ENCODE measurements around the gene ARMH1. TPM values are rescaled to one million over a fixed set of nuclear protein-coding genes. Genes with fewer than 3 reads are reported as not detected.
A peak's percentile ranks its signal among the peaks of the same experiment; 100 is the strongest.
"Not testable (repeated sequence)": the region's sequence is repeated elsewhere in the genome, so short reads cannot be mapped to it uniquely, and the experiment has no call there.

The ARMH1 gene
- total RNA-seq, 1 donor from 2014 or later: not detected

DNA sequence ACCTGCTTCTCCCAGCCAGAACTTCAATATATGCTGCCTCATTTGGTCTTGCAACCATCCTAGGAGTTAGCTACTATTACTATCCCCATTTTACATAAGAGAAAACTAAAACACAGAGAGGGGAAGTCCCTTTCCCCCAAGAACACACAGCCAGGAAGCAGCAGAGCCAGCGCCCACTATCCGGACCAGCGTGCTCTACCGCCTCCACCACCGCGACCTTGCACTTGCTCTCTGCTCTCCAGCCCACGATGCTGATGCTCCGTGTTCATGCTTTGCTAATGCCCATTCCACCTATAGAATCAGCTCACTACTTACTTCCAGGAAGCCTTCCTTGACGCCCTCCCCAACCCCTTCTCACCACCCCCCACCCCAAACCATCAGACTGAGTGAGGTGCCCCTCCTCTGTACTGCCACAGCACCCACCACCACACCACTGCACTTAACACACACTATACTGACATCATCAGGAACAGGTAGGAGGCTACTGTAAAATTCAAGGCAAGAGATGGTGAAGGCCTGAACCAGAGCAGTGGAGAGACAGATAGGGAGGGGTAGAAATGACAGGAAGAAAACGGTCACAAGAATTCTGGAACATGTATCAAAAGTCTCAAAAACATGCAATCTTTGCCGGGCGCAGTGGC, 9.7 kb upstream of the ARMH1 start:
- H3K36me3 ChIP-seq (ENCODE audit: control insufficient read depth, insufficient read depth, low read length): no peaks in the 10 kb centered on the region
- no peaks in the 10 kb centered on the region for H3K27me3 ChIP-seq (ENCODE audit: control insufficient read depth, insufficient read depth, low read length)
- DNase-seq (ENCODE audit: low read depth) (no peak), FAIRE-seq (no peak)
- H3K4me3 ChIP-seq (ENCODE audit: low read depth, low read length): no peak overlapping the region
- TF ChIP-seq, protein P1, sequence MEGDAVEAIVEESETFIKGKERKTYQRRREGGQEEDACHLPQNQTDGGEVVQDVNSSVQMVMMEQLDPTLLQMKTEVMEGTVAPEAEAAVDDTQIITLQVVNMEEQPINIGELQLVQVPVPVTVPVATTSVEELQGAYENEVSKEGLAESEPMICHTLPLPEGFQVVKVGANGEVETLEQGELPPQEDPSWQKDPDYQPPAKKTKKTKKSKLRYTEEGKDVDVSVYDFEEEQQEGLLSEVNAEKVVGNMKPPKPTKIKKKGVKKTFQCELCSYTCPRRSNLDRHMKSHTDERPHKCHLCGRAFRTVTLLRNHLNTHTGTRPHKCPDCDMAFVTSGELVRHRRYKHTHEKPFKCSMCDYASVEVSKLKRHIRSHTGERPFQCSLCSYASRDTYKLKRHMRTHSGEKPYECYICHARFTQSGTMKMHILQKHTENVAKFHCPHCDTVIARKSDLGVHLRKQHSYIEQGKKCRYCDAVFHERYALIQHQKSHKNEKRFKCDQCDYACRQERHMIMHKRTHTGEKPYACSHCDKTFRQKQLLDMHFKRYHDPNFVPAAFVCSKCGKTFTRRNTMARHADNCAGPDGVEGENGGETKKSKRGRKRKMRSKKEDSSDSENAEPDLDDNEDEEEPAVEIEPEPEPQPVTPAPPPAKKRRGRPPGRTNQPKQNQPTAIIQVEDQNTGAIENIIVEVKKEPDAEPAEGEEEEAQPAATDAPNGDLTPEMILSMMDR (IDR thresholded peaks at IDR 0.05; ENCODE audit: insufficient read depth, low read length, severe bottlenecking): no peak

DNA sequence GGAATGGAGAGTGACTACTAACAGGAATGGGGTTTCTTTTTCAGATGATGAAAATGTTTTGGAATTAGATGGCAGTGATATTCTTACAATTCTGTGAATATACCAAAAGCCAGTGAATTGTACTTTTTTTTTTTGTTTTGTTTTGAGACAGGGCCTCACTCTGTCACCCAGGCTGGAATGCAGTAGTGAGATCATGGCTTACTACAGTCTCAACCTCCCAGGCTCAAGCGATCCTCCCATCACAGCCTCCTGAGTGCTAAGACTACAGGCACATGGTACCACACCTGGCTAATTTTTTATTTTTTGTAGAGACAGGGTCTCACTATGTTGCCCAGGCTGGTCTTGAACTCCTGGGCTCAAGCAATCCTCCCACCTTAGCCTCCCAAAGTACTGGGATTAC, 7.8 kb upstream of the ARMH1 start:
- not testable (repeated sequence) for FAIRE-seq; DNase-seq (ENCODE audit: low read depth); H3K36me3 ChIP-seq (ENCODE audit: control insufficient read depth, insufficient read depth, low read length); H3K27me3 ChIP-seq (ENCODE audit: control insufficient read depth, insufficient read depth, low read length); H3K4me3 ChIP-seq (ENCODE audit: low read depth, low read length)

DNA sequence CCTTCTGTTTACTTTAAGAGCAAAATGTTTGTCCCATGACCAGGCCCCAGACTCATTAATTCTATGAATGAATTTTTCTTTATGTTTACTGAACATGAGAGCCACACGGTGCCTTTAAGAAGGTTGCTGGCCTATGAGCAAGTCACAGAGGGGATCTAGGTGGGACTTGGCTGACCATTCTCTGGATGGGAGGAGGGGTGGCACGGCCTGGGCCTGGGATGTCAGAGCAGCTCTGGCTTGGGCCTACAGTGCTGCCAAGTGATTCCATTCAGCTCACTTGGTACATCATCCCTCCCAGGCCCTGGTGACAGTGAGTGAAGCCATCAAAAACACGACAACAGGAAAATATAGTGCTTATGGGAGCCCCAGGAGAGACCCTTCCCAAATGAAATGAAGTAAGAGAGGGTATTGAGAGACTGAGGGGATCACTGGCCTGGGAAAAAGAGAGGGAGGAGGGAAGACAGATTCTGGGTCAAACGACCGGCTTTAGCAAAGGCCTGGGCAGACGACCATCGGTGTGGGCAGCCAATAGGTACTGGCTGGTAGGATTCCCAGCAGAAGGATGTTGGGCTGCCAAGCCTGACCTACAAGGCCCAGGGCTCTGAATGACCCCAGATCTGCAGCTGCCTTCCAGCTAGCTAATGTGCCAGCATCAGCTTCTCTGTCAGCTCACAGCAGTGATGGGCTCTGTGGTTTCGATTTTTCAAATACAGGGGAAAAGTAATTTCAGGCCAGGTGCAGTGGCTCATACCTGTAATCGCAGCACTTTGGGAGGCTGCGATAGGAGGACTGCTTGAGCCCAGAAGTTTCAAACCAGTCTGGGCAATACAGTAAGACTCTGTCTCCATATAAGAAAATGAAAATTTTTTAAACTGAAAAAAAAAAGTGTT, 3.5 kb upstream of the ARMH1 start:
- no peak for FAIRE-seq
- Histone ChIP-seq H3K36me3 (ENCODE audit: control insufficient read depth, insufficient read depth, low read length) (no peaks in the 10 kb centered on the region), H3K27me3 (ENCODE audit: control insufficient read depth, insufficient read depth, low read length) (no peaks in the 10 kb centered on the region), H3K4me3 (ENCODE audit: low read depth, low read length) (no peak overlapping the region)
- no peak for DNase-seq (ENCODE audit: low read depth)
- TF ChIP-seq, protein P1 (IDR thresholded peaks at IDR 0.05; ENCODE audit: insufficient read depth, low read length, severe bottlenecking): no peak

DNA sequence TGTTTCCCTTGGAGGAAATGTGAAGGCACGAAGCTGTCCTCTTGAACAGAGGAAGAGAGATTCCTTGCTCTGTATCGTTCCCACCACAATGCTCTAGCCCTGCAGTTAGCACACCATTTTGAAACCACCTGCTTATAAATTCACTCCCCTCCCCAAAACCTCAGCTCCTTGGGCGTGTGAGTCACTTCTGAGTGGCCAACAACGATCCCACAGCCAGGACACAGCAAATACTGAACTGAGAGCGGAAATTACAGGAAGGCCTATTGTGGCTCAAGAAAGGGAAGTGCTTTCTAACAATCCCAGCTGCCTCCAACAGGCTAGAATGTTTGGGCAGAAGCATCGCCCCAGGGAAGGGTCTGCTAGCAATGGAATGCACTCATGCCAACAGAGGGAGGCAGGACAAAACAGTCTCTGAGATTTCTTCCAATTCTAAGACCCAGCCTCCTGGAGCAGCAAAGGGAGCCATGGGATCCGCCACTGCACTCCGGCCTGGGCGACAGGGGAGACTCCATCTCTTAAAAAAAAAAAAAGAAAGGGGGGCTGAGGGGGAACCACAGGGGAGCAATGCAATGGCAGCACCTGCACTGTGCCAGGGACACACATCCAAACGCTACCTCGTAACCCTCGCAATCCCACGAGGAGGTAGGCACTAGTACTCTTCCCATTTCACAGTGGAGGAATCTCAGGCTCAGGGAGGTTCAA, 2.1 kb upstream of the ARMH1 start:
- peak; percentile 69 for DNase-seq (ENCODE audit: low read depth)
- no peaks in the 10 kb centered on the region for H3K36me3 ChIP-seq (ENCODE audit: control insufficient read depth, insufficient read depth, low read length)
- H3K27me3 ChIP-seq (ENCODE audit: control insufficient read depth, insufficient read depth, low read length): no peaks in the 10 kb centered on the region
- H3K4me3 ChIP-seq (ENCODE audit: low read depth, low read length): no peak overlapping the region
- TF ChIP-seq, protein P1 (IDR thresholded peaks at IDR 0.05; ENCODE audit: insufficient read depth, low read length, severe bottlenecking): no peak
- no peak for FAIRE-seq

DNA sequence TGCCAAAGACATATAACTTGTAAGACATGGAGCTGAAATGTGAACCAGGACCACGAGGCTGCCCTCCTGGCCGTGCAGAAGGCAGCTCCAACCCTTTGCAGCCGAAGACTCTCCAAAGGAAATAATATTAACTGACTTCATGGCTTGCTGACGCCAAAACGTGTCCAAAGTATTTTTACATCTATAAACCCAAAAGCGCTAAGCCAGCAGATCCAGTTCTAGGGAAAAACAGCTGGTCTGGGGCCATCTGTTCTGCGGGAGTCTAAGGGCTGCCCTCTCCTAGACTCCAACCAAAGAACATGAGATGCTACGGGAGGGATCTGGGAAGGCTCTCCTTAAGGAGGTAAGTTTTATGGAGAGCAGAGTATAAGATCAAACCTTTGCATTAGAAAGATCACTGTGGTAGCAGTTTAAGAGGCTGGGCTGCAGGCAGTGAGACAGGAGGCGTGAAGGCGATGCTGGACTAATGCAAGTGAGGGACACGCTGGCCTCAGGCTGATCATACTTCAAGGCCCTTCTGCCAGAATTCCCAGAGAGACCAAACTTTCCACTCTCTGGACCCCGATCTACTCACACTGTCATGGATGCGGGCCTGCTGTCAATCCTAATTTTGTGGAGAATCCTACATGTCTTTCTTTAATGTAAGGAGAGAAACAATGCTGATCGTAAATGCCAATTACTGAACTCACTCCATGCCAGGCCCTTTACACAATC, 1.4 kb upstream of the ARMH1 start:
- FAIRE-seq: no peak
- peak overlapping the region; percentile 52 for H3K4me3 ChIP-seq (ENCODE audit: low read depth, low read length)
- TF ChIP-seq, protein P1 (IDR thresholded peaks at IDR 0.05; ENCODE audit: insufficient read depth, low read length, severe bottlenecking): no peak

More for the DNA sequence above, 1.4 kb upstream of the ARMH1 start:
- H3K27me3 ChIP-seq (ENCODE audit: control insufficient read depth, insufficient read depth, low read length): no peaks in the 10 kb centered on the region
- DNase-seq (ENCODE audit: low read depth): no peak
- H3K36me3 ChIP-seq (ENCODE audit: control insufficient read depth, insufficient read depth, low read length): no peaks in the 10 kb centered on the region
